Stimulated activated CD8-positive, alpha-beta memory T cell treated with anti-CD3 and anti-CD28 coated beads, Interleukin-12 subunit alpha, Interleukin-12 subunit beta, amount 100 ng/mL, for 24 hours (primary cell): ENCODE results near the gene ITSN2.

Experiments used
- DNase-seq: peaks from one replicate; pipeline ENCODE4 v3.0.0-alpha.2; 2020; ENCODE audit errors: extremely low read depth

ITSN2 gene

GRCh38 chr2:24334245-24334633 is 26.1 kb downstream of the ITSN2 start:
- no peak for DNase-seq

GRCh38 chr2:24332791-24333540 is 27.4 kb downstream of the ITSN2 start:
- DNase-seq, result no peak

GRCh38 chr2:24330161-24330560 is 30.2 kb downstream of the ITSN2 start:
- DNase-seq, result no peak

- no peak for DNase-seq
Measured at GRCh38 chr2:24329700-24330099, 30.6 kb downstream of the ITSN2 start.

- no peak for DNase-seq
Measured at GRCh38 chr2:24328010-24328409, 32.3 kb downstream of the ITSN2 start.

GRCh38 chr2:24317491-24317920 is 42.8 kb downstream of the ITSN2 start:
- no peak for DNase-seq

- DNase-seq, result no peak
Measured at GRCh38 chr2:24315669-24316068, 44.7 kb downstream of the ITSN2 start.

GRCh38 chr2:24313744-24314632 is 46.3 kb downstream of the ITSN2 start:
- DNase-seq, result no peak

GRCh38 chr2:24307961-24308360 is 52.4 kb downstream of the ITSN2 start:
- no peak for DNase-seq

- no peak for DNase-seq
Measured at GRCh38 chr2:24304631-24305030, 55.7 kb downstream of the ITSN2 start.

GRCh38 chr2:24304098-24304497 is 56.2 kb downstream of the ITSN2 start:
- DNase-seq, result no peak

GRCh38 chr2:24301599-24301998 is 58.7 kb downstream of the ITSN2 start:
- no peak for DNase-seq

- no peak for DNase-seq
Measured at GRCh38 chr2:24297663-24298062, 62.7 kb downstream of the ITSN2 start.

- DNase-seq, result no peak
Measured at GRCh38 chr2:24287171-24287570, 73.2 kb downstream of the ITSN2 start.

GRCh38 chr2:24285484-24286152 is 74.7 kb downstream of the ITSN2 start:
- no peak for DNase-seq

- DNase-seq, result no peak
Measured at GRCh38 chr2:24280645-24281044, 79.7 kb downstream of the ITSN2 start.

GRCh38 chr2:24280161-24280560 is 80.2 kb downstream of the ITSN2 start:
- no peak for DNase-seq

- no peak for DNase-seq
Measured at GRCh38 chr2:24276349-24276899, 83.9 kb downstream of the ITSN2 start.

GRCh38 chr2:24274809-24275208 is 85.5 kb downstream of the ITSN2 start:
- DNase-seq, result no peak

GRCh38 chr2:24273598-24273997 is 86.7 kb downstream of the ITSN2 start:
- DNase-seq, result no peak

GRCh38 chr2:24272907-24273306 is 87.4 kb downstream of the ITSN2 start:
- DNase-seq, result no peak

- no peak for DNase-seq
Measured at GRCh38 chr2:24272161-24272802, 88.1 kb downstream of the ITSN2 start.
